ENCODE results near the gene FSTL3.

GRCh38 chr19:687569-688166 lies 11.5 kb downstream of the FSTL3 start:
- TF ChIP-seq CTCF (conservative IDR thresholded peaks at IDR 0.05; ENCODE audit: low read length) (no peak), EZH2phosphoT487 (IDR thresholded peaks at IDR 0.05; ENCODE audit: borderline replicate concordance, low read depth, low read length) (no peak)

Measured in OCI-LY7 (cell line).